Measurements from ENCODE around the gene GRIPAP1. TPM values are rescaled to one million over a fixed set of nuclear protein-coding genes. Genes with fewer than 3 reads are reported as not detected.

The GRIPAP1 gene
- 10 to 100 TPM; 26.8 to 67.7 (median 35.2) TPM for total RNA-seq

GRCh38 chrX:49002091-49002935 lies at the start of gene GRIPAP1:
Gene GRIPAP1 (minus strand): TSS chrX:49002264. CDS start chrX:49002229, 35 bp downstream.
- DNase-seq (ENCODE audit: low spot score in 2 of 2) = peak; percentile 77
- peak within 1 kb of the TSS; percentile 64 for H3K4me3 ChIP-seq
- peaks cover 9% of the 10 kb centered on the region for H3K4me1 ChIP-seq
- H3K27ac ChIP-seq = peak within 1 kb of the TSS; percentile 86
- TF ChIP-seq POLR2A (IDR thresholded peaks at IDR 0.05) (peak in 1 of 2 donors; percentile 28), EP300 (IDR thresholded peaks at IDR 0.05) (no peak), POLR2AphosphoS5 (IDR thresholded peaks at IDR 0.05) (peak in 1 of 3 donors; percentile 69)
- no peaks in the 10 kb centered on the region for H3K27me3 ChIP-seq
- H3K9me3 ChIP-seq = no peaks in the 10 kb centered on the region
- WGBS = 24% methylated on average over 38 of the region's 38 CpGs
- H3K36me3 ChIP-seq = peaks cover 8% of the 10 kb centered on the region

GRCh38 chrX:49043987-49044281 lies 41.9 kb upstream of the GRIPAP1 start:
- no peak for DNase-seq (ENCODE audit: low spot score in 2 of 2)
- Histone ChIP-seq H3K4me1 (peaks cover 32% of the 10 kb centered on the region), H3K27me3 (no peaks in the 10 kb centered on the region), H3K27ac (peak overlapping the region; percentile 97), H3K36me3 (peaks cover 2% of the 10 kb centered on the region), H3K4me3 (peak overlapping the region; percentile 74), H3K9me3 (no peaks in the 10 kb centered on the region)
- 36% methylated on average over 10 of the region's 13 CpGs for WGBS
- TF ChIP-seq EP300 (IDR thresholded peaks at IDR 0.05) (no peak), CTCF (IDR thresholded peaks at IDR 0.05) (peak in 1 of 2 donors; percentile 4)

- H3K4me3 ChIP-seq = peak within 1 kb of the TSS; percentile 74
- DNase-seq (ENCODE audit: low spot score in 2 of 2) = peak; percentile 98 to 99
- H3K36me3 ChIP-seq = peaks cover 8% of the 10 kb centered on the region
- WGBS = 31% methylated on average over 38 of the region's 67 CpGs
- H3K9me3 ChIP-seq = no peaks in the 10 kb centered on the region
- TF ChIP-seq POLR2A (IDR thresholded peaks at IDR 0.05) = peak in 1 of 2 donors; percentile 47
- TF ChIP-seq CTCF (IDR thresholded peaks at IDR 0.05) = peak in 1 of 2 donors; percentile 49
- no peak for TF ChIP-seq POLR2AphosphoS5 (IDR thresholded peaks at IDR 0.05)
- TF ChIP-seq EP300 (IDR thresholded peaks at IDR 0.05) = no peak
- no peaks in the 10 kb centered on the region for H3K27me3 ChIP-seq
- peaks cover 32% of the 10 kb centered on the region for H3K4me1 ChIP-seq
- H3K27ac ChIP-seq = peak within 1 kb of the TSS; percentile 97
These were observed 41.3 kb upstream of the GRIPAP1 start, which contains the start of gene TFE3 for GRCh38 chrX:49043220-49043986. Gene TFE3 (minus strand): TSS chrX:49043357. CDS start chrX:49043226, 131 bp downstream.

GRCh38 chrX:49042581-49043219 lies 40.6 kb upstream of the GRIPAP1 start:
- Histone ChIP-seq H3K27me3 (no peaks in the 10 kb centered on the region), H3K4me3 (peak overlapping the region; percentile 74), H3K27ac (peak overlapping the region; percentile 97), H3K4me1 (peaks cover 32% of the 10 kb centered on the region), H3K9me3 (no peaks in the 10 kb centered on the region), H3K36me3 (peaks cover 15% of the 10 kb centered on the region)
- 44% methylated on average over 6 of the region's 29 CpGs for WGBS
- TF ChIP-seq POLR2A (IDR thresholded peaks at IDR 0.05) = no peak
- TF ChIP-seq POLR2AphosphoS5 (IDR thresholded peaks at IDR 0.05) = no peak
- no peak for TF ChIP-seq EP300 (IDR thresholded peaks at IDR 0.05)
- TF ChIP-seq CTCF (IDR thresholded peaks at IDR 0.05) = no peak
- no peak for DNase-seq (ENCODE audit: low spot score in 2 of 2)

GRCh38 chrX:49041744-49042580 lies 39.9 kb upstream of the GRIPAP1 start:
- no peak for DNase-seq (ENCODE audit: low spot score in 2 of 2)
- 20% methylated on average over 10 of the region's 10 CpGs for WGBS
- H3K36me3 ChIP-seq = peaks cover 22% of the 10 kb centered on the region
- peak overlapping the region; percentile 74 for H3K4me3 ChIP-seq
- no peak for TF ChIP-seq CTCF (IDR thresholded peaks at IDR 0.05)
- no peaks in the 10 kb centered on the region for H3K9me3 ChIP-seq
- H3K4me1 ChIP-seq = peaks cover 32% of the 10 kb centered on the region
- H3K27ac ChIP-seq = peak overlapping the region; percentile 97
- no peaks in the 10 kb centered on the region for H3K27me3 ChIP-seq
